ENCODE measurements around the gene SLC7A10. TPM values are rescaled to one million over a fixed set of nuclear protein-coding genes. Genes with fewer than 3 reads are reported as not detected.

The SLC7A10 gene
- total RNA-seq, 1 experiment from 2014 or later = 2.9 TPM

- Mint-ChIP-seq H3K36me3 (ENCODE audit: insufficient read depth in 1 of 3, low read depth in 3 of 3) (peaks cover 6 to 10% (median 8%) of the 10 kb centered on the region in 3 experiments; a peak in 6 of 7 replicates), H3K4me3 (peak overlapping the region; percentile 69 to 85), H3K27me3 (ENCODE audit: low read depth) (peaks cover 38% of the 10 kb centered on the region), H3K27ac (no peak overlapping the region), H3K9me3 (peaks cover 0 to 1% of the 10 kb centered on the region in 2 experiments; a peak in 1 of 5 replicates), H3K4me1 (peaks cover 3 to 4% of the 10 kb centered on the region in 2 experiments; a peak in 1 of 4 replicates)
- no peak for TF ChIP-seq CTCF (conservative IDR thresholded peaks at IDR 0.05)
- Histone ChIP-seq H3T11ph (ENCODE audit: low read length) (no peak overlapping the region), H3K23ac (ENCODE audit: insufficient read length, low read depth, low read length) (no peak overlapping the region), H3K18ac (ENCODE audit: insufficient read length, low read depth, low read length) (no peak overlapping the region), H4K5ac (ENCODE audit: insufficient read length, low read depth, low read length) (no peak overlapping the region), H3K9me3 (ENCODE audit: control insufficient read depth, low read depth, low read length) (no peaks in the 10 kb centered on the region), H3K27me3 (ENCODE audit: insufficient read depth, low read length) (no peaks in the 10 kb centered on the region; the same call in 1 of the 2 replicates), H3K56ac (ENCODE audit: insufficient read length, low read depth, low read length) (no peak overlapping the region), H3K4me1 (ENCODE audit: insufficient read depth, low read length) (no peaks in the 10 kb centered on the region), H3K4me2 (ENCODE audit: insufficient read depth, insufficient read length, low read length) (peak overlapping the region; percentile 44), H3K4ac (ENCODE audit: low read depth, low read length) (no peak overlapping the region), H4K91ac (ENCODE audit: insufficient read length, low read depth, low read length) (no peak overlapping the region), H3K23me2 (ENCODE audit: insufficient read length, low read depth, low read length, poor library complexity, severe bottlenecking) (no peaks in the 10 kb centered on the region), H2BK15ac (ENCODE audit: low read depth, low read length) (no peak overlapping the region), H3K79me1 (ENCODE audit: insufficient read depth, low read depth, low read length, poor library complexity, severe bottlenecking) (no peaks in the 10 kb centered on the region), H2AFZ (ENCODE audit: low read length) (no peak overlapping the region), H2BK5ac (ENCODE audit: insufficient read length, low read length) (no peak overlapping the region), H3K14ac (ENCODE audit: insufficient read depth, low read length) (no peak overlapping the region), H2AK5ac (ENCODE audit: insufficient read length, low read length) (no peak overlapping the region), H4K20me1 (ENCODE audit: control insufficient read depth, insufficient read depth, insufficient read length) (peaks cover 2% of the 10 kb centered on the region), H3K27ac (ENCODE audit: insufficient read length, low read depth, low read length) (no peak overlapping the region), H3K9ac (ENCODE audit: extremely low read depth, insufficient read length, low read length) (no peak overlapping the region), H2BK20ac (ENCODE audit: low read depth, low read length, poor library complexity, severe bottlenecking) (no peak overlapping the region), H2BK120ac (ENCODE audit: low read depth, low read length, poor library complexity, severe bottlenecking) (no peak overlapping the region), H2BK12ac (ENCODE audit: insufficient read length, low read depth, low read length) (no peak overlapping the region), H3K79me2 (ENCODE audit: insufficient read depth, low read length) (no peaks in the 10 kb centered on the region), H4K8ac (replicated peaks; ENCODE audit: insufficient read length, low read depth, low read length) (no peak overlapping the region)
- DNase-seq = no peak
- no CpG with 5 or more reads among the region's 49 CpGs for WGBS (ENCODE audit: extremely low coverage, insufficient read length, low lambda C conversion rate)
Observed at GRCh38 chr19:33194886-33195644, 30.6 kb downstream of the SLC7A10 start.
